T-helper 2 cell treated with Interferon-gamma antibody and Interleukin-4, amounts not matched to agents 5 μg/mL and 100 μg/mL, for 36 hours (primary cell): Measurements from ENCODE around the gene LANCL2.
A peak's percentile ranks its signal among the peaks of the same experiment; 100 is the strongest.
"Not testable (repeated sequence)": the region's sequence is repeated elsewhere in the genome, so short reads cannot be mapped to it uniquely, and the experiment has no call there.

Source experiments
- DNase-seq: peaks from one replicate; pipeline ENCODE4 v3.0.0; 2021; ENCODE audit warnings: low spot score
- H3K27ac Mint-ChIP-seq: one replicate; pipeline ENCODE4 v1.8.0; 2021; ENCODE audit warnings: mild to moderate bottlenecking, mixed read lengths
- H3K27me3 Mint-ChIP-seq: one replicate; pipeline ENCODE4 v1.8.0; 2021; ENCODE audit warnings: low read depth, mixed read lengths
- H3K36me3 Mint-ChIP-seq: one replicate; pipeline ENCODE4 v1.8.0; 2021; ENCODE audit warnings: low read depth, mixed read lengths
- H3K4me1 Mint-ChIP-seq: one replicate; pipeline ENCODE4 v1.8.0; 2021; ENCODE audit warnings: low read depth, mixed read lengths
- H3K4me3 Mint-ChIP-seq: one replicate; pipeline ENCODE4 v1.8.0; 2022; ENCODE audit warnings: mild to moderate bottlenecking, moderate library complexity, mixed read lengths
- H3K9me3 Mint-ChIP-seq: one replicate; pipeline ENCODE4 v1.8.0; 2021; ENCODE audit warnings: mixed read lengths

LANCL2 gene

GRCh38 chr7:55345292-55345691, 19.8 kb upstream of the LANCL2 start:
- Mint-ChIP-seq H3K27me3 (peaks cover 21% of the 10 kb centered on the region), H3K36me3 (no peaks in the 10 kb centered on the region), H3K27ac (no peak overlapping the region), H3K4me3 (no peak overlapping the region), H3K4me1 (peaks cover 16% of the 10 kb centered on the region), H3K9me3 (no peaks in the 10 kb centered on the region)
- no peak for DNase-seq

- H3K9me3 Mint-ChIP-seq = no peaks in the 10 kb centered on the region
- H3K4me1 Mint-ChIP-seq = peaks cover 16% of the 10 kb centered on the region
- H3K27me3 Mint-ChIP-seq = peaks cover 21% of the 10 kb centered on the region
- H3K4me3 Mint-ChIP-seq = peak overlapping the region; percentile 6
- no peak for DNase-seq
- H3K36me3 Mint-ChIP-seq = no peaks in the 10 kb centered on the region
- H3K27ac Mint-ChIP-seq = peak overlapping the region; percentile 32
These were observed 16.6 kb upstream of the LANCL2 start for GRCh38 chr7:55348502-55348901.

GRCh38 chr7:55349121-55349520, 16.0 kb upstream of the LANCL2 start:
- peaks cover 22% of the 10 kb centered on the region for H3K27me3 Mint-ChIP-seq
- H3K9me3 Mint-ChIP-seq = no peaks in the 10 kb centered on the region
- H3K4me3 Mint-ChIP-seq = no peak overlapping the region
- no peak for DNase-seq
- H3K36me3 Mint-ChIP-seq = no peaks in the 10 kb centered on the region
- no peak overlapping the region for H3K27ac Mint-ChIP-seq
- H3K4me1 Mint-ChIP-seq = peaks cover 16% of the 10 kb centered on the region

- Mint-ChIP-seq H3K27me3 (peaks cover 22% of the 10 kb centered on the region), H3K9me3 (no peaks in the 10 kb centered on the region), H3K27ac (no peak overlapping the region), H3K4me3 (no peak overlapping the region), H3K36me3 (no peaks in the 10 kb centered on the region), H3K4me1 (peaks cover 16% of the 10 kb centered on the region)
- DNase-seq = no peak
These were observed 14.9 kb upstream of the LANCL2 start for GRCh38 chr7:55350281-55350680.

GRCh38 chr7:55351263-55351662, 13.9 kb upstream of the LANCL2 start:
- no peak for DNase-seq
- Mint-ChIP-seq H3K36me3 (no peaks in the 10 kb centered on the region), H3K27me3 (peaks cover 19% of the 10 kb centered on the region), H3K4me3 (no peak overlapping the region), H3K9me3 (no peaks in the 10 kb centered on the region), H3K4me1 (peaks cover 16% of the 10 kb centered on the region), H3K27ac (no peak overlapping the region)

- not testable (repeated sequence) for H3K27ac Mint-ChIP-seq, H3K36me3 Mint-ChIP-seq, H3K9me3 Mint-ChIP-seq, DNase-seq, H3K4me3 Mint-ChIP-seq
- H3K27me3 Mint-ChIP-seq = peaks cover 23% of the 10 kb centered on the region
- peaks cover 16% of the 10 kb centered on the region for H3K4me1 Mint-ChIP-seq
These were observed 12.2 kb upstream of the LANCL2 start for GRCh38 chr7:55352947-55353273.

- Mint-ChIP-seq H3K36me3 (no peaks in the 10 kb centered on the region), H3K27me3 (peaks cover 14% of the 10 kb centered on the region), H3K27ac (no peak overlapping the region), H3K4me1 (peaks cover 8% of the 10 kb centered on the region), H3K4me3 (no peak overlapping the region), H3K9me3 (no peaks in the 10 kb centered on the region)
- no peak for DNase-seq
These were observed 4.7 kb upstream of the LANCL2 start for GRCh38 chr7:55360486-55360885.

- Mint-ChIP-seq H3K27ac (no peak overlapping the region), H3K27me3 (peaks cover 14% of the 10 kb centered on the region)
These were observed 3.6 kb upstream of the LANCL2 start for GRCh38 chr7:55361560-55361959.

GRCh38 chr7:55362927-55363326, 2.2 kb upstream of the LANCL2 start:
- no peak for DNase-seq
- no peak overlapping the region for H3K27ac Mint-ChIP-seq
- no peak overlapping the region for H3K4me3 Mint-ChIP-seq
- no peaks in the 10 kb centered on the region for H3K9me3 Mint-ChIP-seq
- peaks cover 15% of the 10 kb centered on the region for H3K4me1 Mint-ChIP-seq
- peaks cover 10% of the 10 kb centered on the region for H3K27me3 Mint-ChIP-seq
- H3K36me3 Mint-ChIP-seq = peaks cover 5% of the 10 kb centered on the region

More at GRCh38 chr7:55361560-55361959, 3.6 kb upstream of the LANCL2 start:
- Mint-ChIP-seq H3K4me3 (no peak overlapping the region), H3K36me3 (peaks cover 2% of the 10 kb centered on the region), H3K9me3 (no peaks in the 10 kb centered on the region), H3K4me1 (peaks cover 8% of the 10 kb centered on the region)
- no peak for DNase-seq

- no peak overlapping the region for H3K27ac Mint-ChIP-seq
These were observed 1.6 kb upstream of the LANCL2 start for GRCh38 chr7:55363386-55364170.

GRCh38 chr7:55365675-55366460, 731 bp downstream of the LANCL2 start:
- H3K4me3 Mint-ChIP-seq = peak overlapping the region; percentile 97
- H3K4me1 Mint-ChIP-seq = peaks cover 20% of the 10 kb centered on the region
- DNase-seq = peak; percentile 96
- no peaks in the 10 kb centered on the region for H3K27me3 Mint-ChIP-seq
- peak overlapping the region; percentile 97 for H3K27ac Mint-ChIP-seq
- peaks cover 7% of the 10 kb centered on the region for H3K36me3 Mint-ChIP-seq
- H3K9me3 Mint-ChIP-seq = no peaks in the 10 kb centered on the region

More at GRCh38 chr7:55363386-55364170, 1.6 kb upstream of the LANCL2 start:
- Mint-ChIP-seq H3K27me3 (peaks cover 7% of the 10 kb centered on the region), H3K36me3 (peaks cover 7% of the 10 kb centered on the region), H3K4me1 (peaks cover 17% of the 10 kb centered on the region), H3K9me3 (no peaks in the 10 kb centered on the region), H3K4me3 (peak overlapping the region; percentile 86)
- no peak for DNase-seq

- Mint-ChIP-seq H3K4me1 (peaks cover 20% of the 10 kb centered on the region), H3K36me3 (peaks cover 7% of the 10 kb centered on the region), H3K4me3 (peak overlapping the region; percentile 97), H3K27ac (peak overlapping the region; percentile 97), H3K9me3 (no peaks in the 10 kb centered on the region), H3K27me3 (no peaks in the 10 kb centered on the region)
- no peak for DNase-seq
These were observed 1.4 kb downstream of the LANCL2 start for GRCh38 chr7:55366461-55367070.

GRCh38 chr7:55367283-55367840, 2.2 kb downstream of the LANCL2 start:
- Mint-ChIP-seq H3K4me3 (peak overlapping the region; percentile 97), H3K27me3 (no peaks in the 10 kb centered on the region), H3K36me3 (peaks cover 7% of the 10 kb centered on the region), H3K9me3 (no peaks in the 10 kb centered on the region), H3K27ac (peak overlapping the region; percentile 97), H3K4me1 (peaks cover 20% of the 10 kb centered on the region)
- no peak for DNase-seq
